ENCODE data around the gene KRTAP5-1. TPM values are rescaled to one million over a fixed set of nuclear protein-coding genes. Genes with fewer than 3 reads are reported as not detected.
"Not testable (repeated sequence)": the region's sequence is repeated elsewhere in the genome, so short reads cannot be mapped to it uniquely, and the experiment has no call there.

The KRTAP5-1 gene
- not detected in 2 replicates for total RNA-seq

DNA sequence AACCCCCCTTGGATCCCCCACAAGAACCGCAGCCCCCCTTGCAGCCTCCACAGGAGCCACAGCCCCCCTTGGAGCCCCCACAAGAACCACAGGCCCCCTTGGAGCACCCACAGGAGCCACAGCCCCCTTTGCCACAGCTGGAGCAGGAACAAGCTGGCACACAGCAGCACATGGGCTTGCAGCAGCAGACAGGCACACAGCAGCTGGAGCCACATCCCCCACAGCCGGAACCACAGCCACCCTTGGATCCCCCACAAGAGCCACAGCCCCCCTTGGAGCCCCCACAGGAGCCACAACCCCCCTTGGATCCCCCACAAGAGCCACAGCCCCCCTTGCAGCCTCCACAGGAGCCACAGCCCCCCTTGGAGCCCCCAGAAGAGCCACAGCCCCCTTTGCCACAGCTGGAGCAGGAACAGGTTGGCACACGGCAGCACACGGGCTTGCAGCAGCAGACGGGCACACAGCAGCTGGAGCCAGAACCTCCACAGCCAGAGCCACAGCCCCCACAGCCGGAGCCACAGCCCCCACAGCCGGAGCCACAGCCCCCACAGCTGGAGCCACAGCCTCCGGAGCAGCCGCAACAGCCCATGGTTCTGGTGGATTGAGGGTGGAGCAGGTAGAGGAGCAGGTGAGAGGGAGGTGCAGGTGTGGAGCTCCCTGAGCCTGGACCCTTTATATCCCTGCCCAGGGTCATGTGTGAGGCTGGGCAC, at the start of gene KRTAP5-1:
Gene KRTAP5-1, minus strand, starts transcription at position 623 of the 710 bp plus-strand sequence. Its CDS starts 34 bp downstream, at position 589.
- intact Hi-C loops (cut with micrococcal nuclease) = not testable (repeated sequence)

DNA sequence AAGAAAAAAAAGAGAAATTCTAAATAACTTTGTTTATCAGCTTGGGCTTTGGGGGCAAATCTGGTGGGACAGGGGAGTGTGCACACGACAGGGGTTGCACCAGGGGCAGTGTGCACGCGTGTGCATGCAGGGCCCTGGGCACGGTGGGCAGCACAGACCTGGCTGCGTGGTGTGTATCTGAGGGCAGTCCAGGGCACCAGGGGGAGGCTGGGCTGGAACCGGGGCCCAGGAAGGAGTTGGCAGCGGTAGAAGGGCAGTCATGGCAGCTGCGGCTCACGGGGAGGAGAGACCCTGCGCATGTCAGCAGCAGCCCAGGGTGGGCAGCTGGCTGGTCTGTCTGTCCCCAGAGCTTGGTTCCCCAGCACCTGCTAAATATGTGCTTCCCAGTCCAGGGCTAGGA, 48.8 kb upstream of the KRTAP5-1 start:
- intact Hi-C loops (cut with micrococcal nuclease) = no loop called here

DNA sequence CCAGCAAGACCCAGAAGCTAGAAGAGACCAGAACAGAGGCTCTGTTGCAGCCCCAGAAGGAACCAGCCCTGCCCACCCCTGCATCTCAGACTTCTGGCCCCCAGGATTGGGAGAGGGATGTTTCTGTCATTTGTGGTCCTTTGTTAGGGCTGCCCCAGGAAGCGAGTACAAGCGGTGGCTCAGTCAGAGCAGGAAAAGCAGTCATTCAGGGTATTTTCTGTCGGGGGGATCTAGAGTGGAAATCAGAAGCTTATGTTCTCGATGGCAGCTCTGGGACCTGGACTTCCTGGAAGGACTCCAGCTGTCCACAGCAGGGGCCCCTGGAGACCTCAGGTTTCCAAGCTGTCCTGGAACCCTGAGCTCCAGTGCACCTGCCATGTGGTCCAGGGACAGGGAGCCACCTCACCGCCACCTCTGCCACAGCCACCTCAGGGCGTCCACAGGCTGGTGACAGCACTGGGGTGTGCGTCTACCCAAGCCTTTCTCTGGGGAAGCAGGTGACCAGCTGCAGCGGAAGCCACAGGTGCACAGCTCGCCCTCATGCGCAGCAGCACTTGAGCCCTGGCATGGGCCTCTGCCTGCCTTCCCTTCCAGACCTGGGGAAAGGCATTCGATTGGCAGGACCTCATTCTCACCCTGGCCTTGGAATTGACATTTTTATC, 47.1 kb upstream of the KRTAP5-1 start:
- intact Hi-C loops (cut with micrococcal nuclease) = no loop called here

DNA sequence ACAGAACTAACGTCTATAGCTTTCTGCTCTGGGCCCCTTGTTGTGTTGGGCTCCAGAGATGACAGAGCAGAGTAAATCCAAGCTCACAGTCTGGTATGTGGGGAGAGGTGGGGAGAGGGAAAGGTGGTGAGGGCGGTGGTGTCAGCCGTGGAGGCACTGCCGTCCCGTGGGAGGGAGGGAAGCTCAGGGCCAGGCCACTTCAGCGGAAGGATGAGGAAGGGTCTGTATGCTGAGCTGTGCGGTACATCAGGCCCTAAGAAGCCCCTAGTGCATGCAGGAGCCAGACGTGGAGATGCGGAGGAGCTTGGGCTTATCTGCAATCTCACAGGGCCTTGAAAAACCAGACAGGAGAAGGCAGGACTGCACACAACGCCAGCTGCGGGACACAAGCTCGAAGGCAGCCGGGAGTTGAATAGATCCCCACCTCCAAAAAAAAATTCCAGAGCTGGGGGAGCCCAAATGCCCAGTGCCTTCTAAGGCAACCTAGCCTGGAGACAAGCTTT, 46.0 kb upstream of the KRTAP5-1 start:
- intact Hi-C loops (cut with micrococcal nuclease) = no loop called here

DNA sequence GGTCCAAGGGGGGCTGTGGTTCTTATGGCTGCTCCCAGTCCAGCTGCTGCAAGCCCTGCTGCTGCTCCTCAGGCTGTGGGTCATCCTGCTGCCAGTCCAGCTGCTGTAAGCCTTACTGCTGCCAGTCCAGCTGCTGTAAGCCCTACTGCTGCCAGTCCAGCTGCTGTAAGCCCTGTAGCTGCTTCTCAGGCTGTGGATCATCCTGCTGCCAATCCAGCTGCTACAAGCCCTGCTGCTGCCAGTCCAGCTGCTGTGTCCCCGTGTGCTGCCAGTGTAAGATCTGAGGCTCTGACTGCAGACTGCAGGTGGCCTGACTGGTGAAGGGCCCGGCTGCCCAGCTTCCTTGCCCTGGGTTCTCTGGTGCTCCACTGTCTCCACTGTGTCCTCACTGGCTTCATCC, 45.2 kb upstream of the KRTAP5-1 start:
- intact Hi-C loops (cut with micrococcal nuclease) = no loop called here

DNA sequence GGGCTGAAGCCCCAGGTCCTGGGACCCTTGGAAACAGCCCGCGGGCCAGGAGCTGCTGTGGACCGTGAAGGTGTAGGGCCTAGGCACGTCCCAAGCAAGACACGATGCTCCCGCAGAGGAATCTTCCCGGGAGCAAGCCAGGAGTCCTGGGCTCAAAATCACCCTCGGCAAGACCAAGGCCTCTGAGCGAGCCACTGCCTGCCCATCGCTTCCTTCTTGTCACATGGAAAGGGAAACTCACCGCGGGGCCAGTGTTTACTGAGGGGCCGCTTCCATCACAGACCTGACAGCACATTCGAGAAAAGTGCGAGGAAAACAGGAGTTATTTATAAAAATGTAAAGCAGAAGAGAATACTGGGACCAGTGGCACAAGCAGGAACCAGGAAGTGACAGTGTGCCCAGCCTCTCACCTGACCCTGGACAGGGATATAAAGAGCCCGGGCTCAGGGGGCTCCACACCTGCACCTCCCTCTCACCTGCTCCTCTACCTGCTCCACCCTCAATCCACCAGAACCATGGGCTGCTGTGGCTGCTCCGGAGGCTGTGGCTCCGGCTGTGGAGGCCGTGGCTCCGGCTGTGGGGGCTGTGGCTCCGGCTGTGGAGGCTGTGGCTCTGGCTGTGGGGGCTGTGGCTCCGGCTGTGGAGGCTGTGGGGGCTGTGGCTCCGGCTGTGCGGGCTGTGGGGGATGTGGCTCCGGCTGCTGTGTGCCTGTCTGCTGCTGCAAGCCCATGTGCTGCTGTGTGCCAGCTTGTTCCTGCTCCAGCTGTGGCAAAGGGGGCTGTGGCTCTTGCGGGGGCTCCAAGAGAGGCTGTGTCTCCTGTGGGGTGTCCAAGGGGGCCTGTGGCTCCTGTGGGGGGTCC, 44.5 kb upstream of the KRTAP5-1 start, which contains the start of gene KRTAP5-5:
Gene KRTAP5-5, plus strand, starts transcription at position 450 of the 860 bp plus-strand sequence. Its CDS starts 66 bp downstream, at position 516.
- intact Hi-C loops (cut with micrococcal nuclease) = no loop called here

- intact Hi-C loops (cut with micrococcal nuclease) = no loop called here
Observed at GRCh38 chr11:1628506-1629325, 43.6 kb upstream of the KRTAP5-1 start.

- intact Hi-C loops (cut with micrococcal nuclease) = no loop called here
Observed at GRCh38 chr11:1625541-1625940, 40.5 kb upstream of the KRTAP5-1 start.

- intact Hi-C loops (cut with micrococcal nuclease) = no loop called here
Observed at GRCh38 chr11:1624621-1625020, 39.5 kb upstream of the KRTAP5-1 start.

GRCh38 chr11:1623716-1624115, 38.6 kb upstream of the KRTAP5-1 start:
- intact Hi-C loops (cut with micrococcal nuclease) = no loop called here

- intact Hi-C loops (cut with micrococcal nuclease) = no loop called here
Observed at GRCh38 chr11:1622086-1622485, 37.0 kb upstream of the KRTAP5-1 start, which contains the start of gene KRTAP5-4. Gene KRTAP5-4, minus strand, starts transcription at chr11:1622138. Its CDS starts 45 bp downstream, at chr11:1622093.

DNA sequence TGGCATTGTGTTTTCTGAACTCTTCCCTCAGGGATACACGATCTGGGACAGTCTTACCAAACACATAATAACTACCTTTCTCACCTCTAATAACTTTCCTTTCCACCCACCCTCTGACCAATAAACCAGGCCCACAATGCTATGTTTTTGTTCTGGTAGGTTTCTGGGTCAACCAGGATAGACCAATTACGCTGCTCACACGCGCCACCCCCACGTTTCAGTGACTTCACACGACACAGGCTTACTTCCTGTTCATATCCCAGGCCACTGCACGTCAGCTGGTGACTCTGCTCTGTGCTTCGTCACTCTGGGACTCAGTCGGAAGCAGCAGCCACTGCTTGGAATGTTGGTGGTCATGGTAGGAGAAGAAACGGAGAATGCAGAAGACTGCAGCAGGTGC, 34.4 kb upstream of the KRTAP5-1 start:
- intact Hi-C loops (cut with micrococcal nuclease) = no loop called here

DNA sequence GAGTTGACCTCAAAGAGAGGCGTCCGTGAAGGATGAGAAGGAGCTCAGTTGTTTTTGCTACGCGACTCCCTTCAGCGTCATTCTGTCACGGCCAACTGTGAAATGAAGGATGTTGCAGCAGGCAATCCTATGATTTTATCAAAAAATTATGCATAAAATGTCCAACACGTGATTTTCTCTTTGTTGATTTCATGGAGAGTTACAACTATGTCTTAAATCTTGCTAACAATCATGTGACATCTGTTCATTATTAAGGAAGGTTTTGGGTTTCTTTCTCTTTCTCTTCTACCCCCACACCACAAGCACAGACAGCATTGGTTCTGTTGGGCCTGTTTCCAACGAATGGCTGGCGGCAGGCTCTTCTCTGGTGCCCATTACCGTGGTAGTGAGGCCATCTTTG, 33.1 kb upstream of the KRTAP5-1 start:
- intact Hi-C loops (cut with micrococcal nuclease) = no loop called here

DNA sequence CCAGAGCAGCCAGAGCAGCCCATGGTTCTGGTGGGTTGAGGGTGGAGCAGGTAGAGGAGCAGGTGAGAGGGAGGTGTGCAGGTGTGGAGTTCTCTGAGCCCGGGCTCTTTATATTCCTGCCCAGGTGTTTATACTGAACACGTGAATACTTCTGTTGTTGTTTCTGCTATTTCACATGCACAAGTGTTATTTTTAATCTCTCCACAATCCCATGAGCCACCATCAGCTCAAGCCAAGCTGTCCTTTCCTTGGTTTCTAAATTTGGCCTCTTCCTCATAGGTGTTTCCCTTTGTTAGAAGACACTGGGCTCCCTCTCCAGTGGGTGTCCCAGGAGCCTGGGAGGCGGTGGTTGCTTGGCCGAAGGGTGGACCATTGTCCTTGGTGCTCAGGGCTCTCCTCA, 23.3 kb upstream of the KRTAP5-1 start, which contains the start of gene KRTAP5-3:
Gene KRTAP5-3, minus strand, starts transcription at position 101 of the 400 bp plus-strand sequence. Its CDS starts 78 bp downstream, at position 23.
- intact Hi-C loops (cut with micrococcal nuclease) = no loop called here

- intact Hi-C loops (cut with micrococcal nuclease) = not testable (repeated sequence)
Observed at GRCh38 chr11:1607901-1608300, 22.8 kb upstream of the KRTAP5-1 start.

DNA sequence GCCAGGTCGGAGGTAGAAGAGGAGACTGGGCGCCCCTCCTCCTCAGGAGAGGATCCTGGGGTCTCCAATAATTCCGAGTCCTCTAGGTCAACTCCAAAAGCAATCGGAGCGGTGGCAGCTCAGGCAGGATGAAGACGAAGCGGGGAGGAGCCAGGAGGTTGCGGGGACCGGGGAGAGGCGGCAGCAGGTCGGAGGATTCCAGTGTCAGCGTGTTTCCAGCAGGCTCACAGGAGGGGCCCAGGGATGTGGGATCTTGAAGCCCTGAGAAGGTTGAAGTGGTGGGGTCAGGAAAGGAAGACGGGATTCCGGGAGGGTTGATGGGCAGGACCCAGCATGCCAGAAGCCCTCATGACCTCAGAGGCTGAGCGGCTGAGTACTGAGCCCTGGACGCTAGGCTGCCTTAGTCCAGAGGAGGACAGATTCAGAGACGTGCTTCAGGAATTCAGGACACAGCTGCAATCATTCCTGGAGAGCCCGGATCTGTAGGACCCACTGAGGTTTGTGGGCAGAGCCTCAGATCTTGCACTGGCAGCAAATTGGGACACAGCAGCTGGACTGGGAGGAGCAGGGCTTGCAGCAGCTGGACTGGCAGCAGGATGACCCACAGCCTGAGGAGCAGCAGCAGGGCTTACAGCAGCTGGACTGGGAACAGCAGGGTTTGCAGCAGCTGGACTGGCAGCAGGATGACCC, 22.2 kb upstream of the KRTAP5-1 start:
- intact Hi-C loops (cut with micrococcal nuclease) = not testable (repeated sequence)

DNA sequence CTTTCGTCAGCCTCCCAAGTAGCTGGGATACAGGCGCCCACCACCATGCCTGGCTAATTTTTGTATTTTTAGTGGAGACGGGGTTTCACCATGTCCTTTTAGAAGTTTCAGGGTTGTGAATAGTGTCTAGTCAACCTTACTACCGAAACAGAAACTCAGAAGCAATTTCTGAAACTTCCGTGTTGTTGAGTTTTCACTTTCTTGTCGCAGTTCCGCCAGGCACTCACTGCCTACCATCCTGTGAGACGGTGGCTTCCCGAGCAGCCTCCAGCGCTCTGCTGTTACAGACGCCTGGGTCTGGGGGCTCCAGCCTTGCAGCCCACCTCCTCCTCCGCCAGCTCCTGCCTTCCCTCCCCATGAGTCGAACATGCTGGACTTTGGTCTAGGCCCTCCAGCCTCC, 20.8 kb upstream of the KRTAP5-1 start:
- intact Hi-C loops (cut with micrococcal nuclease) = not testable (repeated sequence)

DNA sequence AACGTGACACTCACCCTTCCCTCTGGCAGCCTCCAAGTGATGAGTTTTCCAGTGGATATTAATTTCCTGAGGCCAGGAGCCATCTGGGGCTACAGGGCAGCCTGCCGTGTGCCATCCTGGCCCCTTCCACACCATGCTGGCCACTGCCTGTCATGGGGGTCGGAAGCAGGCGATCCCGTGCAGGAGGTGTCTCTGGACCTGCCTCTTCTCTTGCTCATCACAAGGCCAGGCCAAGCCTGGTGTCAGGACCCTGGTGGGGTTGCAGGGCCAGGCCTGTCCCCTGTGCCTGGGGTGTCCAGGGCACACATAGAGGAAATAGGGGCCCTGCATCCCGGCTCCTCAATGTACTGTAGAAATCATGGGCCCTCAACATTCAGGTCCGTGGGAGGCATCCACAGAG, 19.6 kb upstream of the KRTAP5-1 start:
- intact Hi-C loops (cut with micrococcal nuclease) = no loop called here

GRCh38 chr11:1604181-1604580, 19.1 kb upstream of the KRTAP5-1 start:
- intact Hi-C loops (cut with micrococcal nuclease) = no loop called here

DNA sequence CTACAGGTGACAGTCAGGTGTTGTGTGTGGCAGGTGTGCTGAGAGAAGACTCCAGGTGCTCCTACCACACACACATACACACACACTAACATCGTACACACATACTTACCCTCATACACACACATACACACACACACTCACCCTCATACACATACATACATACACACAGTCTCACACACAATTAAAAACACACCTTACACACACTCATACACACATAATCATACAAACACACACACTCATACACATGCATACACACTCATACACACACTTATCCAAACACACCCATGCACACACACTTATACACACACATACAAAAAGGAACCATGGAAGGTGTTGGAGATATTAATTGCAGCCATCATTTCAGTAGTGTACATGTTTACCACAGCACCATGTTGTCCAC, 18.5 kb upstream of the KRTAP5-1 start:
- intact Hi-C loops (cut with micrococcal nuclease) = no loop called here

Data from T-helper 2 cell treated with Interferon-gamma antibody and Interleukin-4, amounts not matched to agents 100 ng/mL and 5 ng/mL, for 36 hours (primary cell).